Transverse colon (tissue), 3 donors: ENCODE results near the gene PCDHGA4.

Experiments
- POLR2A ChIP-seq: fragments of 450-650 bp; IDR thresholded peaks from one replicate; pipeline ENCODE4 v1.6.1; 2016; ENCODE audit warnings: antibody characterized with exemption, mild to moderate bottlenecking, moderate library complexity
- TF ChIP-seq, protein P1 (sequence below), 5 experiments: fragments of 200-600 bp in 3 of 5; fragments of 450-650 bp in 2 of 5; sonication (generic) in 3 of 5; IDR thresholded peaks; 1 replicate in 2 of 5; 2 replicates in 3 of 5; pipeline ENCODE4 v1.5.1; 2016 to 2017; ENCODE audit warnings: antibody characterized with exemption in 5 of 5, inconsistent platforms in 3 of 5, mild to moderate bottlenecking in 2 of 5, moderate library complexity in 1 of 5

DNA sequence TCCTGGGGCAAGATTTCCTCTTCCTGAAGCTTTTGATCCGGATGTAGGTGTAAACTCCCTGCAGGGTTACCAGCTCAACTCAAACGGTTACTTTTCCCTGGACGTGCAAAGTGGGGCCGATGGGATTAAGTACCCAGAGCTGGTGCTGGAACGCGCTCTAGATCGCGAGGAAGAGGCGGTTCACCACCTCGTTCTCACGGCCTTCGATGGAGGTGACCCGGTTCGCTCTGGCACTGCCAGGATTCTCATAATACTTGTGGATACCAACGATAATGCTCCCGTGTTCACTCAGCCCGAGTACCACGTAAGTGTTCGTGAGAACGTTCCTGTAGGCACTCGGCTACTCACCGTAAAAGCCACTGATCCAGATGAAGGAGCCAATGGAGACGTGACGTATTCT is 820 bp downstream of the PCDHGA4 start:
- TF ChIP-seq POLR2A, result no peak
- TF ChIP-seq, protein P1, sequence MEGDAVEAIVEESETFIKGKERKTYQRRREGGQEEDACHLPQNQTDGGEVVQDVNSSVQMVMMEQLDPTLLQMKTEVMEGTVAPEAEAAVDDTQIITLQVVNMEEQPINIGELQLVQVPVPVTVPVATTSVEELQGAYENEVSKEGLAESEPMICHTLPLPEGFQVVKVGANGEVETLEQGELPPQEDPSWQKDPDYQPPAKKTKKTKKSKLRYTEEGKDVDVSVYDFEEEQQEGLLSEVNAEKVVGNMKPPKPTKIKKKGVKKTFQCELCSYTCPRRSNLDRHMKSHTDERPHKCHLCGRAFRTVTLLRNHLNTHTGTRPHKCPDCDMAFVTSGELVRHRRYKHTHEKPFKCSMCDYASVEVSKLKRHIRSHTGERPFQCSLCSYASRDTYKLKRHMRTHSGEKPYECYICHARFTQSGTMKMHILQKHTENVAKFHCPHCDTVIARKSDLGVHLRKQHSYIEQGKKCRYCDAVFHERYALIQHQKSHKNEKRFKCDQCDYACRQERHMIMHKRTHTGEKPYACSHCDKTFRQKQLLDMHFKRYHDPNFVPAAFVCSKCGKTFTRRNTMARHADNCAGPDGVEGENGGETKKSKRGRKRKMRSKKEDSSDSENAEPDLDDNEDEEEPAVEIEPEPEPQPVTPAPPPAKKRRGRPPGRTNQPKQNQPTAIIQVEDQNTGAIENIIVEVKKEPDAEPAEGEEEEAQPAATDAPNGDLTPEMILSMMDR (IDR thresholded peaks at IDR 0.05), result no peak
